Epithelial cell of esophagus (primary cell): Measurements from ENCODE around the gene MDFI.
A peak's percentile ranks its signal among the peaks of the same experiment; 100 is the strongest.

ENCODE experiments used
- DNase-seq: peaks from one replicate; pipeline ENCODE4 v3.0.0; 2010; ENCODE audit warnings: low read depth
- H3K4me3 ChIP-seq: 2 replicates; pipeline ENCODE4 v1.5.1; 2011; ENCODE audit warnings: mild to moderate bottlenecking, low read length, control low read depth
- TF ChIP-seq, protein P1 (sequence below): IDR thresholded peaks from 2 replicates; pipeline ENCODE4 v1.5.1; 2011; ENCODE audit warnings: low read depth, mild to moderate bottlenecking, low read length, control low read depth, inconsistent platforms; ENCODE audit not compliant: insufficient read depth; ENCODE audit errors: missing control alignments

The MDFI gene

DNA sequence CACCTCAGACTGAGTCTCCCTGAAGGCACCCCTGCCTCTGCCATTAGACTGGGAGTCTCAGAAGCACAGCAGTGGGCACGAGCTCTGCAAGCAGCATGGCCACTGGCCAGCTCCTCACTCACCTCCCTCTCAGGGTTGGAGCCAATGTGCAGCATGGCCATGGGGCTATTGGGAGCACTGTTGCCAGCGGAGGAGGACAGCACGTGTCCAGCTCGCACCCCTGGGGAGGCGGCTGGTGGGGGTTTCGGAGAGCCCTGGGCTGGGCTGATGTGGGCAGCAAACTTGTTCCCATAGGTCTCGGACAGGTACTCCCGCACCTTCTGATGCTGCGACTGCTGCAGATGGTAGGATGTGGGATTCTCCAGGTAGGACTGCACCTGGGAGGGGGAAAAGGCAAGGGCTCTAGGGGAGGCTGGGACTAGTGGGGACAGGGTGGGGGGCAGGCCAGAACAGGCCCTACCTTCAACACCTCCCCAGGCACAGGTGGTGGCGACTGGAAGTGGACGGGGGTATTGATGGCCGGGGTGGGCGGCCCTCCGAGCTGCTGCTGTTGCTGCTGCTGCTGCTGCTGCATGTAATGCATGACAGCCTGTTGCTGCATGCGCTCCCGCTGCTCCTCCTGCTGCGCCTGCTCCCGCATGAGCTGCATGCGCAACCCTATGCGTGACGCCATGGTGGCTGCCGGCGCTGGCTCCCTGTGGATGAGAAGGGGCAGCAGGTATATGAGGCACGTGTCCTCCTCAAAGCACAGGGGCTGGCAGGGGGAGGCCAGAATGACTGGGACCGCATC, 52.5 kb downstream of the MDFI start:
- TF ChIP-seq, protein P1, sequence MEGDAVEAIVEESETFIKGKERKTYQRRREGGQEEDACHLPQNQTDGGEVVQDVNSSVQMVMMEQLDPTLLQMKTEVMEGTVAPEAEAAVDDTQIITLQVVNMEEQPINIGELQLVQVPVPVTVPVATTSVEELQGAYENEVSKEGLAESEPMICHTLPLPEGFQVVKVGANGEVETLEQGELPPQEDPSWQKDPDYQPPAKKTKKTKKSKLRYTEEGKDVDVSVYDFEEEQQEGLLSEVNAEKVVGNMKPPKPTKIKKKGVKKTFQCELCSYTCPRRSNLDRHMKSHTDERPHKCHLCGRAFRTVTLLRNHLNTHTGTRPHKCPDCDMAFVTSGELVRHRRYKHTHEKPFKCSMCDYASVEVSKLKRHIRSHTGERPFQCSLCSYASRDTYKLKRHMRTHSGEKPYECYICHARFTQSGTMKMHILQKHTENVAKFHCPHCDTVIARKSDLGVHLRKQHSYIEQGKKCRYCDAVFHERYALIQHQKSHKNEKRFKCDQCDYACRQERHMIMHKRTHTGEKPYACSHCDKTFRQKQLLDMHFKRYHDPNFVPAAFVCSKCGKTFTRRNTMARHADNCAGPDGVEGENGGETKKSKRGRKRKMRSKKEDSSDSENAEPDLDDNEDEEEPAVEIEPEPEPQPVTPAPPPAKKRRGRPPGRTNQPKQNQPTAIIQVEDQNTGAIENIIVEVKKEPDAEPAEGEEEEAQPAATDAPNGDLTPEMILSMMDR = no peak
- no peak for DNase-seq
- no peak overlapping the region for H3K4me3 ChIP-seq

DNA sequence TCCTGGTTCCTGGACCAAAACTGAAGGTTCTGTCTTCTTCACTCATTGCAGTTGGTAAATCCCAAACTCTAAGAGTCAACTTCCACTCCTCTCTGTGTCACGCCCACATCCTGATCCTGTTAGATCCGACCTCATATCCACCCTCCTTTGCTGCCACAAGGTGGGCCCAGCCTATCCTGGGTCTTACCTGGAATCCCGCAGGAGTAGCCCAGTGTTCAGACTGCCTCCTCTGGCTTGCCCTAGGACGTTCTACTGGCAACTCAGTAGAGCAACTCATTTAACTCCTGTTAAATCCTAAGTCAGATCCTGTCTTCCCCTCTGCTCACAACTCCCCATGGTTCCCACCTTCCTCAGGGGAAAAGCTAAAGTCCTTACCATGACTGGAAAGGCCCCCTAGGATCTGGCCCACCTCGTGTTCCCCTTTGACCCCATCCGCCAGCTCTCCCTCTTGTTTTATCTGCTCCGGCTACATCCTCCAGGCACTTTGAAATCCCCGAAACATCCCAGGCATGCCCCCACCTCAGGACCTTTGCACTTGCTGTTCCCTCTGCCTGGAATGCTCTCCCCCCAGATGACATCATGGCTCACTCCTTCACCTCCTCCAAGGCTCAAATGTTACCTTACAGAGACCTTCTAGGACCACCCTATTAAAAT, 53.3 kb downstream of the MDFI start:
- TF ChIP-seq, protein P1 = no peak
- no peak for DNase-seq
- no peak overlapping the region for H3K4me3 ChIP-seq

DNA sequence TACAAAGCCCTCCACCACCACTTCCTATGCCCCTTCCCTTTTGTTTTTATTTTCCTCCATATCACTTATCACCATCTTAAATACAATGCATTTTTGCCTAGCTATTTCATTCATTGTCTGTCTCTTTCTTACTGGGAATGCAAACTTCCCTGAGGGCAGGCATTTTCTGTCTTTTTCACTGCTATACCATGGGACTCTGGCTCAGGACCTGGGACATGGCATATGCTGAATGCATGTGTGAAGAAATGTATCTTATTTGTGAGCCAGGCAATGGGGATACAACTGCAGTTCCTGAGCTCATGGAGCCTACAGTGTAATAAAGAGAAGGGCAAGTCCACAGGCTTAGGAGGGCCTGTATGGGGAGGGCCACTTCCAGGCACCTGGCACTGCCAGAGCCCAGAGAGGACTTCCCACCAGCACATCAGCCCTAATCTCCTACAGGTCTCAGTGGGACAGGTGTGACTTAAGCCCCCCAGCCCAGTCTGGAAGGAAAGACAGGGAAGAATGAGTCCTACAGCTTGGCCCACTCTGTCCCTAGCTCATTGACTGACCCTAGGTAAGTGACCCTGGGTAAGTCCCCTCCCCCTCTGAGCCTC, 53.9 kb downstream of the MDFI start:
- H3K4me3 ChIP-seq = no peak overlapping the region
- no peak for DNase-seq
- TF ChIP-seq, protein P1 = no peak

DNA sequence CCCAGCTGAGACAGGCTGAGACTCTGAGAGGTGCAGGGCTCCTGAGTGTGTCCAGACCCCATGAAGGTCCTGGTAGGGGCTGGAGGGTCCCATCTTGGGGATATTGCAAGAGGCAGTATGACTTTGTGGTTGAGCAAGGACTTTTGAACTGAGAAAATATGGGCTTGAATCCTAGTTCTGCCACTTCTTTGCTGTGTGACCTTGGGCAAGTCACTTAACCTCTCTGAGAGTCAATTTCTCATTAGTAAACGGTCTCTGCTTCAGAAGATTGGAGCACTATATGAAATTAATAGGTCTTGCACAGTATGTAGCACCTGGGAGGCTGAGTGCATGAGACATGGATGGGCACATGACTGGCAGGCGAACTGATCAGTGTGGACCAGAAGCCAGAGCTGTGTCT, 54.5 kb downstream of the MDFI start:
- TF ChIP-seq, protein P1 = no peak
- H3K4me3 ChIP-seq = no peak overlapping the region
- no peak for DNase-seq

DNA sequence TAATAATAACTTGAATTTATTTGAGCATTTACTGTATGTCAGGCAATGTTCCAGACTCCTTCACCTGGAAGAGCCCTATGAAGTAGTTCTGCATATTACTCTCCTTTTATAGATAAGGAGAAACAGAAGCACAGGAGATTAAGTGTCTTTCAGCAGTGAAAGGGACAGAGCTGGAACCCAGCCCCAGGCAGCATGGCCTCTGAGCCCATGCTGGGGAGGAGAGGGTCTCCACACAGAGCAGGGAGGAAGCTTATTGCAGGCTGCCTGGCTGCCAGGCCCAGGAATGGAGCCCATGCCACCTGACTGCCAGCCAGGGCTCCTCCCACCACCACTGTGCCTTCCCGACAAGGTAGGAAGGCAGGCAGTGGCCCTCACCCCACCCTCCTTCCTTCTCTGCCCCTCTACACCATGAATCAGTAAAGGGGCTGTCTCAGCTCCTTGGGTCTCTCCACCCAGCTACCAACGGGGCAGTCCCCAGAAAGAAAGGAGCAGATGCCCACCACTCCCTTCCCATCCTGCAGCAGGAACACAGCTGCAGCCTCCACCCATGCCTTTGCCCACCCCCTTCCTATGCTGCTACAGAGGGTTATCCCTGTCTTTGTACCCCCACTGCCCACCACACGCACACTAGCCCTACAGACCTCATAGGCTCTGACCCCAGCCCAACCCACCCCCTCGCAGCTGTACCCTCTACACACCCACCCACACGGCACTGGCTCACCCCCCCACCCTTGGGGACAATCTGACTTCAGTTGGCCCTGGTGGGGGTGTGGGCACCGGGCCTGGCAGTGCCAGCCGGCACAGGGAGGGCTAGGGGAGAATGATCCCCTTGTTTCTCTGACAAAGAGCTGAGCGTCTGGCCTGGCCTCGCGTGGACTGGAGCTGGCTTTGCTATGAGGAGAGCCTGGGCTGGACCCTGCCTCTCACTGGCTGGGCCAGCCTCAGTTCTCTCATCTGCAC, 55.3 kb downstream of the MDFI start:
- no peak for DNase-seq
- H3K4me3 ChIP-seq = no peak overlapping the region
- TF ChIP-seq, protein P1 = no peak

DNA sequence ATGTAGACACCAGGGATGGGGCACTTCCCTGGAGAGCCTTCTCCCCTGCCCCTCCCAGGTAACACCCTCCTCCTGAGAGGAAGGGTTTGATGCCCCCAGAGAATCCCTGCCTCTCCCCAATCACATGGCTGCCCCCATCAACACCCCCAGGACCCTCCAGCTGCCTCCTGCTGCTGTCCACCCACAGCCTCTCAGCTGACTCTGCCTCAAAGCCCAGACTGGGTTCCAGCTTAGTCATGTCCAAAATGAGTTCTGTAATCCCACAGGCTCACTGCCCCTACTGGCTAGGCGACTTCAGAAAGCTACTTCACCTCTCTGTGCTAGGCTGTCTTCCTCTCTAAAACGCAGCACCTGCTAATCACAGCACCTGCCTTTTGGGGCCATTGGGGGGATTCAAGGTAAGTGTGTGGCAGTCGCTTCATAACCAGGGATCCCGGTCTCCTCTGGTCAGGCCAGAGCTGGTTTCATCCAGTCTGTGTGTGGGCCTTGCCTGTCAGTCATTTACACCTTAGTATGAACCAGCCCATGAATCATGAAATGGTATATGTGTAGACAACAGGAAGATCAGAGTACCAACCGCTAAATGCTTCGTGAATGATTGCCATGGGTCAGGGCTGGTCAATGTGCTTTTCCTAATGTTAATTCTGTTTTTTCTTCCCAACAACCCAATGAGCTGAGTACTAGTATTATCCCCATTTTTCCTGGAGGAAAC, 56.7 kb downstream of the MDFI start:
- no peak overlapping the region for H3K4me3 ChIP-seq
- DNase-seq = peak; percentile 42
- TF ChIP-seq, protein P1 = peak; percentile 8
